K562 (cell line): Measurements from ENCODE around the gene MEGF9. TPM values are rescaled to one million over a fixed set of nuclear protein-coding genes. Genes with fewer than 3 reads are reported as not detected.

Experiments
- ATAC-seq: fragments of 200-7000 bp; cut with Tn5 transposase; 3 replicates; pipeline ENCODE4 v1.9.1; 2020; ENCODE audit warnings: moderate library complexity
- BruUV-seq: library from RNA; stranded (reverse); fragments of 400-500 nt; replicated peaks from 2 replicates; lab custom pipeline; 2021; lab: Mats Ljungman, UMichigan
- CTCF ChIA-PET: fragments of 300-600 bp; formaldehyde crosslinking; extraction: SDS; loops from one replicate; lab custom pipeline; 2021; ENCODE audit warnings: low intra/inter-chr PET ratio; lab: Yijun Ruan, JAX
- POLR2A ChIA-PET: fragments of 300-600, 350-650 bp; sonication (Branson Sonifier 250); formaldehyde crosslinking; extraction: SDS; loops from one replicate; lab custom pipeline; 2021; ENCODE audit warnings: antibody characterized with exemption, inconsistent platforms; lab: Yijun Ruan, JAX
- DNase-seq, 4 experiments: peaks; one replicate each; pipeline versions ENCODE4 v3.0.0 to v3.0.0-alpha.2; 2011 to 2018; ENCODE audit warnings: low spot score in 3 of 4, mixed read lengths in 3 of 4; ENCODE audit errors: extremely low read depth in 1 of 4
- FAIRE-seq: peaks from 2 replicates; lab custom pipeline; 2011; peaks lifted over from hg19 to GRCh38; lab: Jason Lieb, UNC
- H2AFZ ChIP-seq: 2 replicates; pipeline ENCODE4 v1.6.0; 2011; ENCODE audit warnings: low read depth, low read length, control low read depth, inconsistent platforms
- H3K27ac ChIP-seq: fragments of 200-600 bp; 3 replicates; pipeline ENCODE4 v1.8.0; 2011; ENCODE audit warnings: low read depth, mild to moderate bottlenecking, control low read depth, inconsistent platforms, low read length, moderate library complexity, mixed read lengths; ENCODE audit errors: extremely low read depth
- H3K27me3 ChIP-seq, 2 experiments: fragments of 300-600 bp in 1 of 2; 2 replicates in 1 of 2; 3 replicates in 1 of 2; pipeline versions ENCODE4 v1.6.0 to v1.8.0; 2011; ENCODE audit warnings: inconsistent platforms in 2 of 2, low read length in 2 of 2, mild to moderate bottlenecking in 1 of 2, mixed read lengths in 1 of 2, moderate library complexity in 1 of 2; ENCODE audit not compliant: control insufficient read depth in 2 of 2, insufficient read depth in 2 of 2
- H3K36me3 ChIP-seq: fragments of 300-600 bp; 3 replicates; pipeline ENCODE4 v1.8.0; 2011; ENCODE audit warnings: mild to moderate bottlenecking, low read length, inconsistent platforms; ENCODE audit not compliant: control insufficient read depth, insufficient read depth
- H3K4me1 ChIP-seq, 2 experiments: fragments of 200-600 bp in 1 of 2; replicated peaks in 1 of 2; 2 replicates in 1 of 2; 3 replicates in 1 of 2; pipeline versions ENCODE4 v1.5.1 to v1.8.0; 2011; ENCODE audit warnings: inconsistent platforms in 2 of 2, low read length in 2 of 2, mild to moderate bottlenecking in 1 of 2, mixed read lengths in 1 of 2, moderate library complexity in 1 of 2; ENCODE audit not compliant: control insufficient read depth in 2 of 2, insufficient read depth in 2 of 2
- H3K4me2 ChIP-seq: 2 replicates; pipeline ENCODE4 v1.6.1; 2011; ENCODE audit warnings: low read length, control low read depth, inconsistent platforms, mixed read lengths; ENCODE audit not compliant: insufficient read depth
- H3K4me3 ChIP-seq: fragments of 200-600 bp; sonication (generic), shearing (Covaris generic); 2 replicates; pipeline ENCODE4 v1.5.1; 2016; ENCODE audit warnings: control low read depth, inconsistent platforms
- H3K79me2 ChIP-seq: fragments of 200-600 bp; 3 replicates; pipeline ENCODE4 v1.8.0; 2011; ENCODE audit warnings: low read length, inconsistent platforms; ENCODE audit not compliant: control insufficient read depth, insufficient read depth
- H3K9ac ChIP-seq, 2 experiments: 2 replicates each; pipeline versions ENCODE4 v1.6.0 to v1.6.1; 2011; ENCODE audit warnings: low read depth in 2 of 2, low read length in 2 of 2, control low read depth in 1 of 2, inconsistent platforms in 1 of 2, mild to moderate bottlenecking in 1 of 2, mixed read lengths in 1 of 2; ENCODE audit not compliant: insufficient read depth in 1 of 2
- H3K9me1 ChIP-seq: one replicate; pipeline ENCODE4 v1.6.0; 2011; ENCODE audit warnings: inconsistent platforms, mild to moderate bottlenecking, low read length, moderate library complexity; ENCODE audit not compliant: control insufficient read depth, insufficient read depth
- H3K9me3 ChIP-seq: replicated peaks from 2 replicates; pipeline ENCODE4 v1.5.1; 2011; ENCODE audit warnings: low read depth, low read length, inconsistent platforms; ENCODE audit not compliant: control insufficient read depth, insufficient read depth
- H4K20me1 ChIP-seq: replicated peaks from 2 replicates; pipeline ENCODE4 v1.6.1; 2011; ENCODE audit warnings: low read length, inconsistent platforms, mixed read lengths; ENCODE audit not compliant: control insufficient read depth, insufficient read depth
- ARID1B ChIP-seq: fragments of 450-650 bp; IDR thresholded peaks from 2 replicates; pipeline ENCODE4 v1.6.1; 2016; ENCODE audit warnings: antibody characterized with exemption, mild to moderate bottlenecking, inconsistent platforms
- CCAR2 ChIP-seq: fragments of 200-400 bp; formaldehyde crosslinking; IDR thresholded peaks from 2 replicates; pipeline ENCODE4 v1.6.1; 2017; ENCODE audit warnings: mild to moderate bottlenecking, low read depth, low read length
- DIDO1 ChIP-seq: fragments of 450-650 bp; IDR thresholded peaks from 2 replicates; pipeline ENCODE4 v1.6.1; 2016; ENCODE audit warnings: low read depth, missing biosample characterization, missing genetic modification characterization
- FIP1L1 ChIP-seq: fragments of 200-400 bp; formaldehyde crosslinking; IDR thresholded peaks from 2 replicates; pipeline ENCODE4 v1.6.1; 2018; ENCODE audit warnings: mild to moderate bottlenecking, low read depth, low read length; ENCODE audit not compliant: poor library complexity, severe bottlenecking
- GABPB1 ChIP-seq: sonication (generic); formaldehyde crosslinking; IDR thresholded peaks from 2 replicates; pipeline ENCODE4 v1.8.0; 2022; ENCODE audit warnings: mild to moderate bottlenecking, missing genetic modification reagents
- HDAC8 ChIP-seq: fragments of 450-650 bp; IDR thresholded peaks from 2 replicates; pipeline ENCODE4 v1.6.1; 2016; ENCODE audit warnings: mild to moderate bottlenecking, missing genetic modification characterization, moderate library complexity, missing compliant biosample characterization
- HDGF ChIP-seq: fragments of 450-650 bp; IDR thresholded peaks from 2 replicates; pipeline ENCODE4 v1.6.1; 2016
- KLF1 ChIP-seq: fragments of 450-650 bp; IDR thresholded peaks from 2 replicates; pipeline ENCODE4 v1.6.1; 2016; ENCODE audit warnings: missing genetic modification characterization, missing compliant biosample characterization
- MIER1 ChIP-seq: fragments of 450-650 bp; IDR thresholded peaks from 2 replicates; pipeline ENCODE4 v1.6.1; 2016; ENCODE audit warnings: antibody characterized with exemption, mild to moderate bottlenecking, low read depth
- POLR2B ChIP-seq: fragments of 450-650 bp; IDR thresholded peaks from 2 replicates; pipeline ENCODE4 v1.6.1; 2018; ENCODE audit warnings: low read depth; ENCODE audit not compliant: partially characterized antibody
- RB1 ChIP-seq: fragments of 450-650 bp; IDR thresholded peaks from 2 replicates; pipeline ENCODE4 v1.6.1; 2017; ENCODE audit warnings: low read depth, mild to moderate bottlenecking
- RBM15 ChIP-seq: fragments of 200-400 bp; formaldehyde crosslinking; IDR thresholded peaks from 2 replicates; pipeline ENCODE4 v1.6.1; 2018; ENCODE audit warnings: mild to moderate bottlenecking, low read length, moderate library complexity; ENCODE audit not compliant: insufficient read depth
- SMARCE1 ChIP-seq: fragments of 450-650 bp; IDR thresholded peaks from 2 replicates; pipeline ENCODE4 v1.7.1; 2016; ENCODE audit warnings: mild to moderate bottlenecking
- SOX6 ChIP-seq: fragments of 450-650 bp; IDR thresholded peaks from 2 replicates; pipeline ENCODE4 v1.6.1; 2014; ENCODE audit warnings: mild to moderate bottlenecking
- ZNF232 ChIP-seq: sonication (generic); formaldehyde crosslinking; IDR thresholded peaks from 2 replicates; pipeline ENCODE4 v1.8.0; 2022; ENCODE audit warnings: mild to moderate bottlenecking, missing genetic modification reagents
- ZNF24 ChIP-seq: fragments of 450-650 bp; IDR thresholded peaks from 2 replicates; pipeline ENCODE4 v1.6.1; 2016
- ZSCAN29 ChIP-seq: fragments of 450-650 bp; IDR thresholded peaks from 2 replicates; pipeline ENCODE4 v1.6.1; 2017
- WGBS: fragments of 100-300 bp; shearing (Covaris generic); methylation state at CpG from one replicate; pipeline ENCODE4 v1.1.6; 2016; ENCODE audit warnings: low coverage, mixed read lengths; ENCODE audit not compliant: insufficient coverage; ENCODE audit errors: missing lambda C conversion rate; 5-methylcytosine and 5-hydroxymethylcytosine counted together
- in situ Hi-C: fragments of 300-500 bp; cut with MboI; formaldehyde crosslinking; loops from 4 replicates; pipeline ENCODE4 v1.15.0; 2018; ENCODE audit warnings: inconsistent platforms, mixed read lengths
- intact Hi-C: fragments of 100-400 bp; cut with micrococcal nuclease; formaldehyde crosslinking; loops from 2 replicates; pipeline ENCODE4 v1.14.2; 2022
- polyA plus RNA-seq, 8 experiments: library from polyadenylated mRNA; depleted of rRNA in 4 of 8; stranded (reverse) in 5 of 8; unstranded in 3 of 8; fragments of >200 nt; fragmentation: Nextera tagmentation in 2 of 8; fragmentation: Illumina TruSeq in 1 of 8; extraction: Ambion mirVana in 2 of 8; extraction: Trizol in 1 of 8; gene quantifications; 2 replicates each; pipeline versions ENCODE4 v1.2.1 to v1.2.3, GENCODE V29; 2011 to 2014; ENCODE audit warnings: inconsistent platforms in 1 of 8, missing spikeins in 1 of 8
- total RNA-seq, 7 experiments: library from RNA; depleted of rRNA in 6 of 7; stranded (reverse); fragments of >200 nt in 6 of 7; fragmentation: Illumina TruSeq in 2 of 7; extraction: Trizol in 2 of 7; gene quantifications; 2 replicates each; pipeline versions ENCODE4 v1.2.1 to v1.2.3, GENCODE V29; 2011 to 2021; ENCODE audit warnings: low replicate concordance in 1 of 7
- TF ChIP-seq, protein P1 (sequence below), 2 experiments: fragments of 250-450 bp in 1 of 2; fragments of 450-650 bp in 1 of 2; sonication (Bioruptor Pico) in 1 of 2; IDR thresholded peaks; 2 replicates each; pipeline versions ENCODE4 v1.6.1 to v1.8.0; 2016 to 2021; ENCODE audit warnings: mild to moderate bottlenecking in 2 of 2, moderate library complexity in 2 of 2, missing compliant biosample characterization in 1 of 2, missing genetic modification characterization in 1 of 2
- TF ChIP-seq, protein P2 (sequence below): sonication (generic); formaldehyde crosslinking; IDR thresholded peaks from 2 replicates; pipeline ENCODE4 v1.8.1; 2023; ENCODE audit warnings: mild to moderate bottlenecking, missing genetic modification reagents, moderate library complexity

MEGF9 gene
- total and polyA plus RNA-seq, 9 of the 15 experiments (the other 6 are each of a cell fraction or from before 2014, with no cell fraction given) = 2.1 to 6.2 (median 3.8) TPM

DNA sequence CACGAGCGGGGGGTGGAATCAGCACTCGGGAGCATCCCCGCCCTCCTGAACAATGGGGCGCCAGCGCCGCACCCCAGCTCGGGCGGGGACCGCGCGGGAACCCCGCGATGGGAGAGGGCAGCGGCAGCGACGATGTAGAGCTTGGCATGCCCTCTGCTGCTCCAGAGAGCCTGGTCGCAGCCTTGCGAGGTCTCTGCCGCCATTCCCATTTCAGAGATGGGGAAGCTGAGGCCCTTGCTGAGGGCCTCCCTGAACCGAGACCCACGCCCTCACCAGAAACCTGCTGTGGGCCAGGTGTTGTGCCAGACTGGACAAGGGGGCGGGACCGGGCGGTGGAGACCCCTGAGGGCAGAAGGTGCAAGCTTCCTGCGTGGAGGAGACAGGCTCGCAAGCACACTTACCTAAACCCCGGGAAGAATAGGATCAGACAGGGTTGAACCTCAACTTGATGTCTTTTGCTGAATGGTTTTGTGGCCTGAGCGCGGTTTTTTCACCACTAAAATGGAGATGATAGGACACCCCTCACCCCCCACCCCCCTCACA, 647 bp upstream of the MEGF9 start:
- intact Hi-C loops = no loop called here
- Histone ChIP-seq H2AFZ (peak overlapping the region; percentile 96), H3K4me1 (peaks cover 19 to 29% of the 10 kb centered on the region in 2 experiments; a peak in 4 of 5 replicates), H3K9me3 (no peaks in the 10 kb centered on the region), H3K9ac (peak overlapping the region; percentile 64 to 90; a peak in 3 of 4 replicates), H4K20me1 (no peaks in the 10 kb centered on the region; the same call in 1 of the 2 replicates), H3K4me3 (peak overlapping the region; percentile 75), H3K36me3 (no peaks in the 10 kb centered on the region), H3K79me2 (peaks cover 34% of the 10 kb centered on the region; the same call in 2 of the 3 replicates), H3K27ac (peak overlapping the region; percentile 61), H3K27me3 (no peaks in the 10 kb centered on the region), H3K4me2 (peak overlapping the region; percentile 73), H3K9me1 (no peaks in the 10 kb centered on the region)
- BruUV-seq = no TSS peak
- 16% methylated on average over 25 of the region's 30 CpGs for WGBS
- ATAC-seq = peak; percentile 18
- FAIRE-seq = no peak
- ChIA-PET CTCF (no interaction called here), POLR2A (interaction anchor here (0.6 to 1.2 kb wide), 6 partner anchors 9 to 358 kb away, joined by 3 to 7 read pairs (median 3); no protein-coding TSS in a partner anchor)
- peak in 1 of 4 experiments; percentile 19 for DNase-seq
- in situ Hi-C loops = no loop called here
- no peak for TF ChIP-seq FIP1L1
- TF ChIP-seq ARID1B = 0 out of 2 replicates have a peak, but pooled peaks have one; percentile 9
- 0 out of 2 replicates have a peak, but pooled peaks have one; percentile 4 for TF ChIP-seq RB1
- peak; percentile 92 for TF ChIP-seq HDGF
- TF ChIP-seq, protein P1, sequence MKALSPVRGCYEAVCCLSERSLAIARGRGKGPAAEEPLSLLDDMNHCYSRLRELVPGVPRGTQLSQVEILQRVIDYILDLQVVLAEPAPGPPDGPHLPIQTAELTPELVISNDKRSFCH (CRISPR knock-in tag; IDR thresholded peaks at IDR 0.05) = no peak
- TF ChIP-seq, protein P1 (tag; IDR thresholded peaks at IDR 0.05) = peak; percentile 61; the same call in 1 of the 2 replicates
- 0 out of 2 replicates have a peak, but pooled peaks have one; percentile 14 for TF ChIP-seq SOX6
- TF ChIP-seq ZNF24 = peak; percentile 63; the same call in 1 of the 2 replicates
- TF ChIP-seq ZSCAN29 = peak; percentile 31; the same call in 1 of the 2 replicates
- no peak for TF ChIP-seq CCAR2
- no peak for TF ChIP-seq DIDO1
- 0 out of 2 replicates have a peak, but pooled peaks have one; percentile 6 for TF ChIP-seq HDAC8
- TF ChIP-seq GABPB1 (CRISPR knock-in tag) = 0 out of 2 replicates have a peak, but pooled peaks have one; percentile 9
- TF ChIP-seq RBM15 = no peak
- no peak for TF ChIP-seq POLR2B
- peak; percentile 44; the same call in 1 of the 2 replicates for TF ChIP-seq SMARCE1
- TF ChIP-seq, protein P2, sequence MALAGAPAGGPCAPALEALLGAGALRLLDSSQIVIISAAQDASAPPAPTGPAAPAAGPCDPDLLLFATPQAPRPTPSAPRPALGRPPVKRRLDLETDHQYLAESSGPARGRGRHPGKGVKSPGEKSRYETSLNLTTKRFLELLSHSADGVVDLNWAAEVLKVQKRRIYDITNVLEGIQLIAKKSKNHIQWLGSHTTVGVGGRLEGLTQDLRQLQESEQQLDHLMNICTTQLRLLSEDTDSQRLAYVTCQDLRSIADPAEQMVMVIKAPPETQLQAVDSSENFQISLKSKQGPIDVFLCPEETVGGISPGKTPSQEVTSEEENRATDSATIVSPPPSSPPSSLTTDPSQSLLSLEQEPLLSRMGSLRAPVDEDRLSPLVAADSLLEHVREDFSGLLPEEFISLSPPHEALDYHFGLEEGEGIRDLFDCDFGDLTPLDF (CRISPR knock-in tag) = peak; percentile 13; the same call in 1 of the 2 replicates
- TF ChIP-seq ZNF232 = no peak
- 0 out of 2 replicates have a peak, but pooled peaks have one; percentile 39 for TF ChIP-seq KLF1
- TF ChIP-seq MIER1 = no peak
